Nephron progenitor cell (in vitro differentiated cells): ENCODE results near the gene ZNF281.

Experiments used
- DNase-seq: peaks from one replicate; pipeline ENCODE4 v3.0.0; 2021
- H3K27ac Mint-ChIP-seq: 2 replicates; pipeline ENCODE4 v1.8.0; 2021; ENCODE audit warnings: mild to moderate bottlenecking, moderate library complexity, mixed read lengths
- H3K27me3 Mint-ChIP-seq: 2 replicates; pipeline ENCODE4 v1.8.0; 2021; ENCODE audit warnings: mild to moderate bottlenecking, low read depth, mixed read lengths; ENCODE audit not compliant: poor library complexity
- H3K36me3 Mint-ChIP-seq: 2 replicates; pipeline ENCODE4 v1.8.0; 2021; ENCODE audit warnings: low read depth, mixed read lengths
- H3K4me1 Mint-ChIP-seq: 2 replicates; pipeline ENCODE4 v1.8.0; 2021; ENCODE audit warnings: mixed read lengths
- H3K4me3 Mint-ChIP-seq: 2 replicates; pipeline ENCODE4 v1.8.0; 2021; ENCODE audit warnings: mild to moderate bottlenecking, moderate library complexity, mixed read lengths
- H3K9me3 Mint-ChIP-seq: 2 replicates; pipeline ENCODE4 v1.8.0; 2021; ENCODE audit warnings: mild to moderate bottlenecking, moderate library complexity, mixed read lengths
- TF ChIP-seq, protein P1 (sequence below): fragments of 200-600 bp; sonication (generic); IDR thresholded peaks from 2 replicates; pipeline ENCODE4 v1.5.0; 2021; ENCODE audit warnings: antibody characterized with exemption

ZNF281 gene

DNA sequence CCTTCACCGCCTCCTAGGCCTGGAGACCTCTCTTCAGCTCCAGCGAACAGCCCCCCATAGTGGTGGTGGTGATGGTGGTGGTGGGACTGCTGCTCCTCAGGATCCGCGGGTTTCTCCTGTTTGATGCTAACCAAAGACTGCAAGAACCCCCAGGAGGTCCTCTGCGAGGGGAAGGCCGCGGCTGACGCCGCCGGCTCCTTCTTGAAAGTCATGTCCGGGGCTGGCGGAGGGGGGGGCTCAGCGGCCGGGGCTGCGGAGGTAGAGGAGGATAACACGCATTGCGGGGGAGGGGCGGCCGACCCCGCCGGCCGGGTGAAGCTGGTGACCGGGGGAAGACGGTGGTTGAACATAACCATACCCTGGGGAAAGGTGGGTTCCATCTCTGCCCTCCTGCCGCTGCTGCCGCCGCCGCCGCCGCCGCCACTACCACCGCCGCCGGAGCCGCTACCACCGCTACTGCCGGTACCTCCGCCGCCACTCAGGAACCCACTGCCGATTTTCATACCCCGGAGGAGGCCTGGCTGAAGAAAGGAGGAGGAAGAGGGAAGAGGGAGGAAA, 554 bp downstream of the ZNF281 start:
- H3K36me3 Mint-ChIP-seq, result peaks cover 54% of the 10 kb centered on the region
- H3K9me3 Mint-ChIP-seq, result peaks cover 35% of the 10 kb centered on the region
- TF ChIP-seq, protein P1, sequence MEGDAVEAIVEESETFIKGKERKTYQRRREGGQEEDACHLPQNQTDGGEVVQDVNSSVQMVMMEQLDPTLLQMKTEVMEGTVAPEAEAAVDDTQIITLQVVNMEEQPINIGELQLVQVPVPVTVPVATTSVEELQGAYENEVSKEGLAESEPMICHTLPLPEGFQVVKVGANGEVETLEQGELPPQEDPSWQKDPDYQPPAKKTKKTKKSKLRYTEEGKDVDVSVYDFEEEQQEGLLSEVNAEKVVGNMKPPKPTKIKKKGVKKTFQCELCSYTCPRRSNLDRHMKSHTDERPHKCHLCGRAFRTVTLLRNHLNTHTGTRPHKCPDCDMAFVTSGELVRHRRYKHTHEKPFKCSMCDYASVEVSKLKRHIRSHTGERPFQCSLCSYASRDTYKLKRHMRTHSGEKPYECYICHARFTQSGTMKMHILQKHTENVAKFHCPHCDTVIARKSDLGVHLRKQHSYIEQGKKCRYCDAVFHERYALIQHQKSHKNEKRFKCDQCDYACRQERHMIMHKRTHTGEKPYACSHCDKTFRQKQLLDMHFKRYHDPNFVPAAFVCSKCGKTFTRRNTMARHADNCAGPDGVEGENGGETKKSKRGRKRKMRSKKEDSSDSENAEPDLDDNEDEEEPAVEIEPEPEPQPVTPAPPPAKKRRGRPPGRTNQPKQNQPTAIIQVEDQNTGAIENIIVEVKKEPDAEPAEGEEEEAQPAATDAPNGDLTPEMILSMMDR, result no peak
- H3K27me3 Mint-ChIP-seq, result peaks cover 7% of the 10 kb centered on the region
- H3K4me1 Mint-ChIP-seq, result peaks cover 67% of the 10 kb centered on the region
- DNase-seq, result peak; percentile 57
- H3K27ac Mint-ChIP-seq, result no peak overlapping the region
- peak overlapping the region; percentile 99 for H3K4me3 Mint-ChIP-seq

DNA sequence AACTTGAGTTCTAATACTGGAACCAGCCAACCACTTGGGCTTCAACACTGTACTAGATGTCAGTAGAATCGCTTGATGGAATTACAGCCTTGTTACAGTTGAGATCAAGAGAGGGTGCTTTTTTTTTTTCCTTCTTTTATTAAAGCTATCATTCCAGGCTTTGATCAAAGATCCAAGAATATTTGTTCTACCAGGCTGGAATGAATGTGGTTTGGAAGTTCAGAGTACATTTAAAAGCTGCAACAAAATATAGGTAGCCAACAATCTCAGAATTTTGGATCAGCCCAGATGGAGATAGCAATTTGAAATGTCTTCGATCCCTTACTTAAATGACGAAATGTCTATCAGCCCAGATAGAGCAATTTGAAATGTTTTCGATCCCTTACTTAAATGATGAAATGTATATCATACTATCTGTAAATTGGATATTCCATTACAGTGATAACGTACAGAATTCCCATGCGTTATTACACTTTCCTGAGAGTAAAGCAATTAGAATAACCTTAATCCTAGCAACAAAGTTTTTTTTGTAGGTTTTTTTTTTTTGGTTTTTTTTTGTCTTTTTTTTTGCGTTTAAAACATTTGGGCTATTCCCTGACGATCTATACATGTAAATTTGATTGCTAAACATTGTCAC, 3.6 kb downstream of the ZNF281 start:
- no peak for DNase-seq
- H3K9me3 Mint-ChIP-seq, result peaks cover 35% of the 10 kb centered on the region
- H3K4me1 Mint-ChIP-seq, result peaks cover 60% of the 10 kb centered on the region
- H3K27ac Mint-ChIP-seq, result no peak overlapping the region
- H3K27me3 Mint-ChIP-seq, result peaks cover 7% of the 10 kb centered on the region
- H3K36me3 Mint-ChIP-seq, result peaks cover 54% of the 10 kb centered on the region
- TF ChIP-seq, protein P1, result no peak
- peak overlapping the region; percentile 78 for H3K4me3 Mint-ChIP-seq

DNA sequence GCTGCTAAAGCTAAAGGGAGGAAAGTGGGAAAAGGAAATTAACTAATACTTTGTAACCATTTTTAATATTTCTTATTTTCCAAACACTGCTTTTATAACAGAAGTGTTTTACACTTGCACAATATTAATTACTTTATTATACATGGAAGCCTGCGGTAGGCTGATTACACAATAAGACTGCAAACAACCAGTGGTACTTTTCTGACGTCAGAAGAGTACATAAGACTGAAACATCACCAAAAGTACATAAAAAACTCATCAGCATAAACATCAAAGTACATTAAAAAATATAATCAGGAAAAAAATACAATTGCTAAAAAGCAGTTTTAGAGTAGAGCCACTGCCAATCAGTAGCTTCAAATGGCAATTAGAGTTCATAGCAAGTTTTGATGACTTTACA, 4.6 kb downstream of the ZNF281 start:
- Mint-ChIP-seq H3K4me3 (peak overlapping the region; percentile 78), H3K9me3 (peaks cover 35% of the 10 kb centered on the region), H3K27me3 (peaks cover 7% of the 10 kb centered on the region), H3K4me1 (peaks cover 56% of the 10 kb centered on the region), H3K36me3 (peaks cover 54% of the 10 kb centered on the region), H3K27ac (no peak overlapping the region)
- TF ChIP-seq, protein P1, result no peak
- no peak for DNase-seq

DNA sequence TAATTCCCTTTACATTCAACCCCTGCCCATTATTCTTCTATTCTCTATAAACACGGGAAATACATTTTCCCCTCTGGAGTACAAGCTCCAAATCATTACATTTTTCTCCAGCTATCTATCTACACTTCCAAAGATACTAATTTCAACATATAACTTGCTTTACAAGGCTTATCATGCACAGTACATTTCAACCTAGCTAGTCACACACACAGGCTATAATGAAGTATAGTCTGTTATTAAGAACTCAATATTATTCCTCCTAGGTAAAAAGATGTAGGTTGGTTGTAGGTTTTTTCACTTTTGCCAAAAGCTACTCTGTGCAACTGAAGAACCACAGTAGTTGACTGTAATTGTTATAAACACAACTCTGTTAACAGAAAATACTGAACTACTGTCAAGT, 8.1 kb downstream of the ZNF281 start:
- Mint-ChIP-seq H3K4me3 (no peak overlapping the region), H3K9me3 (peaks cover 12% of the 10 kb centered on the region), H3K27me3 (peaks cover 5% of the 10 kb centered on the region), H3K4me1 (peaks cover 48% of the 10 kb centered on the region), H3K27ac (no peak overlapping the region), H3K36me3 (peaks cover 28% of the 10 kb centered on the region)
- TF ChIP-seq, protein P1, result no peak
- DNase-seq, result no peak

DNA sequence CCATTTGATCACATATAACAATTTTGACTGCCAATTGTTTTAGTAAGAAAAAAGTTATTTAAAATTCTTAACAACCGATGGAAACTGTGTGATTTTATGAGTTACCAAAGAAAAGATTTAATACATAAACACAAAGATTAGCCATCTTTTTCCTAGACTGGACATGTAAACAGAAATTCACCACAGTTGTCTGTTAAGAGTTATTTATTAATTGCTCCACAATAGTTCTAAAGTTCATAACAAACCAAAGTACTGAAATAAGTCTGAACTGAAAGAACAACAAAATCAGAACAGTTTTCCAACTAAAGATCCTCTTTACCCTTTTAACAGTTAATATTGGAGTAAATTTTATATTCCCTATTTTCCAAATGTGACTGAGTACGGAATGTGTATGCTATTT, 8.6 kb downstream of the ZNF281 start:
- Mint-ChIP-seq H3K4me3 (no peak overlapping the region), H3K27ac (no peak overlapping the region), H3K36me3 (peaks cover 23% of the 10 kb centered on the region), H3K27me3 (peaks cover 5% of the 10 kb centered on the region), H3K4me1 (peaks cover 44% of the 10 kb centered on the region), H3K9me3 (peaks cover 8% of the 10 kb centered on the region)
- TF ChIP-seq, protein P1, result no peak
- no peak for DNase-seq

DNA sequence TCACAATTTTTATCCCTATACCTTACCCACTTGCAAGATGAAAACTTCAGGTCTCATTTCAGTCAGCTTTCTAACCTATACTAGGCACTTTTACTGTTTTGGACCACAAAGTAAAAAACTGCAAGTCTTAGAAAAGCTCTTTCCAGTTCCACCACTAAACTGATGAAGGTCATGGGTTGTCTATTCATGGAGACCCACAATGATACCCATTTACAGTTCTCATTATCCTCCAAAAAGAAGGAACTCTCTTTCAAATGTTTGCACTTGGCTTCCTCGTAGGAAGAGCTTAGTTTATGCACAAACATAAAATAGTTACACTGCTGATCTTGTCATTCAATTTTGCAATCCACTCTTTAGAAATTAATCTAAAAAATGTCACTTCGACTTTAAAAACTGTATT, 9.3 kb downstream of the ZNF281 start:
- Mint-ChIP-seq H3K4me1 (peaks cover 37% of the 10 kb centered on the region), H3K27ac (no peak overlapping the region), H3K9me3 (peaks cover under 1% of the 10 kb centered on the region), H3K36me3 (peaks cover 16% of the 10 kb centered on the region), H3K27me3 (peaks cover under 1% of the 10 kb centered on the region), H3K4me3 (no peak overlapping the region)
- no peak for DNase-seq
- TF ChIP-seq, protein P1, result no peak
